Glutamatergic neuron (in vitro differentiated cells): ENCODE data around the gene NLRP7. TPM values are rescaled to one million over a fixed set of nuclear protein-coding genes. Genes with fewer than 3 reads are reported as not detected.
"Not testable (repeated sequence)": the region's sequence is repeated elsewhere in the genome, so short reads cannot be mapped to it uniquely, and the experiment has no call there.

Source experiments
- DNase-seq: peaks from one replicate; pipeline ENCODE4 v3.0.0; 2022
- H3K27ac Mint-ChIP-seq: one replicate; pipeline ENCODE4 v1.8.0; 2020; ENCODE audit warnings: mild to moderate bottlenecking, mixed read lengths, inconsistent platforms; ENCODE audit not compliant: unreplicated experiment
- H3K27me3 Mint-ChIP-seq: one replicate; pipeline ENCODE4 v1.8.0; 2020; ENCODE audit warnings: mild to moderate bottlenecking, moderate library complexity, mixed read lengths, inconsistent platforms; ENCODE audit not compliant: unreplicated experiment
- H3K36me3 Mint-ChIP-seq: one replicate; pipeline ENCODE4 v1.8.0; 2020; ENCODE audit warnings: mild to moderate bottlenecking, mixed read lengths, inconsistent platforms; ENCODE audit not compliant: unreplicated experiment
- H3K4me1 Mint-ChIP-seq: one replicate; pipeline ENCODE4 v1.8.0; 2020; ENCODE audit warnings: mild to moderate bottlenecking, low read depth, mixed read lengths, inconsistent platforms; ENCODE audit not compliant: unreplicated experiment
- H3K4me3 Mint-ChIP-seq: one replicate; pipeline ENCODE4 v1.8.0; 2020; ENCODE audit warnings: mild to moderate bottlenecking, mixed read lengths, inconsistent platforms; ENCODE audit not compliant: unreplicated experiment
- H3K9me3 Mint-ChIP-seq: one replicate; pipeline ENCODE4 v1.8.0; 2020; ENCODE audit warnings: mild to moderate bottlenecking, moderate library complexity, mixed read lengths, inconsistent platforms; ENCODE audit not compliant: unreplicated experiment
- long read RNA-seq: library from polyadenylated mRNA; unstranded; transcript quantifications from one replicate; pipeline ENCODE4 v2.0.0, GENCODE V29; 2020; ENCODE audit not compliant: unreplicated experiment
- total RNA-seq: library from RNA; stranded (reverse); fragmentation: NEBNext Ultra II Directional; extraction: Animal tissue kit (Norgen Biotek cat#: 25700); gene quantifications from one replicate; pipeline ENCODE4 v1.2.1, GENCODE V29; 2021; ENCODE audit not compliant: unreplicated experiment
- TF ChIP-seq, protein P1 (sequence below): fragments of 200-600 bp; sonication (generic); IDR thresholded peaks from one replicate; pipeline ENCODE4 v1.5.0; 2021; ENCODE audit not compliant: partially characterized antibody, unreplicated experiment

The NLRP7 gene
- total RNA-seq = not detected
- long read RNA-seq = 0 reads

- Mint-ChIP-seq H3K4me1 (no peaks in the 10 kb centered on the region), H3K36me3 (no peaks in the 10 kb centered on the region), H3K9me3 (no peaks in the 10 kb centered on the region), H3K27ac (no peak within 1 kb of the TSS), H3K27me3 (no peaks in the 10 kb centered on the region), H3K4me3 (no peak within 1 kb of the TSS)
- DNase-seq = no peak
- TF ChIP-seq, protein P1, sequence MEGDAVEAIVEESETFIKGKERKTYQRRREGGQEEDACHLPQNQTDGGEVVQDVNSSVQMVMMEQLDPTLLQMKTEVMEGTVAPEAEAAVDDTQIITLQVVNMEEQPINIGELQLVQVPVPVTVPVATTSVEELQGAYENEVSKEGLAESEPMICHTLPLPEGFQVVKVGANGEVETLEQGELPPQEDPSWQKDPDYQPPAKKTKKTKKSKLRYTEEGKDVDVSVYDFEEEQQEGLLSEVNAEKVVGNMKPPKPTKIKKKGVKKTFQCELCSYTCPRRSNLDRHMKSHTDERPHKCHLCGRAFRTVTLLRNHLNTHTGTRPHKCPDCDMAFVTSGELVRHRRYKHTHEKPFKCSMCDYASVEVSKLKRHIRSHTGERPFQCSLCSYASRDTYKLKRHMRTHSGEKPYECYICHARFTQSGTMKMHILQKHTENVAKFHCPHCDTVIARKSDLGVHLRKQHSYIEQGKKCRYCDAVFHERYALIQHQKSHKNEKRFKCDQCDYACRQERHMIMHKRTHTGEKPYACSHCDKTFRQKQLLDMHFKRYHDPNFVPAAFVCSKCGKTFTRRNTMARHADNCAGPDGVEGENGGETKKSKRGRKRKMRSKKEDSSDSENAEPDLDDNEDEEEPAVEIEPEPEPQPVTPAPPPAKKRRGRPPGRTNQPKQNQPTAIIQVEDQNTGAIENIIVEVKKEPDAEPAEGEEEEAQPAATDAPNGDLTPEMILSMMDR = no peak
These were observed at the start of gene NLRP7 for GRCh38 chr19:54947381-54947780. Gene NLRP7, minus strand, starts transcription at chr19:54947530.

- Mint-ChIP-seq H3K4me1 (no peaks in the 10 kb centered on the region), H3K36me3 (peaks cover 4% of the 10 kb centered on the region)
These were observed 48.2 kb upstream of the NLRP7 start for GRCh38 chr19:54995561-54995960.

DNA sequence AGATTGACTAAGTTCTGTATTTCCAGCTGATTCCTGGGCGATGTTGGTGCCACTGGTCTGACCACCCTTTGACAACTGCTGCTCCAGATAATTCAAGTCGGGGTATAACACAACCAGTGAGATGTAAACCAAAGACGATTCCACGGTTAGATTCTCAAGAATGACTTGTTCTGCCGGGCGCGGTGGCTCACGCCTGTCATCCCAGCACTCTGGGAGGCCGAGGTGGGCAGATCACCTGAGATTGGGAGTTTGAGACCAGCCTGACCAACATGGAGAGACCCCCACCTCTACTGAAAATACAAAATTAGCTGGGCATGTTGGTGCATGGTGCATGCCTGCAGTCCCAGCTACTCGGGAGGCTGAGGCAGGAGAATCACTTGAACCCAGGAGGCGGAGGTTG lies 42.2 kb upstream of the NLRP7 start:
- not testable (repeated sequence) for H3K9me3 Mint-ChIP-seq, H3K36me3 Mint-ChIP-seq

More at GRCh38 chr19:54995561-54995960, 48.2 kb upstream of the NLRP7 start:
- H3K9me3 Mint-ChIP-seq = peaks cover 5% of the 10 kb centered on the region
- H3K4me3 Mint-ChIP-seq = no peak overlapping the region
- DNase-seq = no peak
- TF ChIP-seq, protein P1 = no peak
- H3K27me3 Mint-ChIP-seq = peaks cover 2% of the 10 kb centered on the region
- H3K27ac Mint-ChIP-seq = no peak overlapping the region

DNA sequence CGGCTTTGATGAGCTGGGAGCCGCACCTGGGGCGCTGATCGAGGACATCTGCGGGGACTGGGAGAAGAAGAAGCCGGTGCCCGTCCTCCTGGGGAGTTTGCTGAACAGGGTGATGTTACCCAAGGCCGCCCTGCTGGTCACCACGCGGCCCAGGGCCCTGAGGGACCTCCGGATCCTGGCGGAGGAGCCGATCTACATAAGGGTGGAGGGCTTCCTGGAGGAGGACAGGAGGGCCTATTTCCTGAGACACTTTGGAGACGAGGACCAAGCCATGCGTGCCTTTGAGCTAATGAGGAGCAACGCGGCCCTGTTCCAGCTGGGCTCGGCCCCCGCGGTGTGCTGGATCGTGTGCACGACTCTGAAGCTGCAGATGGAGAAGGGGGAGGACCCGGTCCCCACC lies 35.2 kb upstream of the NLRP7 start:
- not testable (repeated sequence) for H3K9me3 Mint-ChIP-seq, H3K27ac Mint-ChIP-seq, DNase-seq

More for the DNA sequence above, 42.2 kb upstream of the NLRP7 start:
- not testable (repeated sequence) for H3K4me3 Mint-ChIP-seq, DNase-seq, H3K27ac Mint-ChIP-seq, H3K4me1 Mint-ChIP-seq, H3K27me3 Mint-ChIP-seq

DNA sequence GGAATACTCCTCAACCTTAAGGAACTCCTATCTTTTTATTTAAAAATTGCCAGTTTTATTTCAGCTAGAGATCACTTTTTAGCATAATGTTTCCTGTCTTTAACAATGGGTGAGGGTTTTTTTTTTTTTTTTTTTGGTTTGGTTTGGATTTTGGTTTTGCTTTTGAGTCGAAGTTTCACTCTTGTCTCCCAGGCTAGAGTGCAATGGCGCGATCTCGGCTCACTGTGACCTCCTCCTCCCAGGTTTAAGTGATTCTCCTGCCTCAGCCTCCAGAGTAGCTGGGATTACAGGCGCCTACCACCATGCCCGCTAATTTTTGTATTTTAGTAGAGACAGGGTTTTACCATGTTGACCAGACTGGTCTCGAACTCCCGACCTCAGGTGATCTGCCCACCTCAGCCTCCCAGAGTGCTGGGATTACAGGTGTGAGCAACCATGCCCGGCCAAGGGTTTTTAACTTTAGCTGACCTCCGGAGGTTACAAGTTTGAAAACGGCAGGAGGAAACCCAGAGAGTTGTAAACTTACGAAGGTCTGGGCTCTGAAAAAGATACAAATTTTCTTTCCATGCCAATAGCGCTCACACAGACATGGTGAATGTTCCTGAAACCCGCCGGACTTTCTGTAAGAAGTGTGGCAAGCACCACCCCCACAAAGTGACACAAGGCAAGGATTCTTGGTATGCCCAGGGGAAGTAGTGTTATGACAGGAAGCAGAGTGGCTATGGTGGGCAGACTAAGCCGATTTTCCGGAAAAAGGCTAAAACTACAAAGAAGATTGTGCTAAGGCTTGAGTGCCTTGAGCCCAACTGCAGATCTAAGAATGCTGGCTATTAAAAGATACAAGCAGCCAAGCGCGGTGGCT lies 26.1 kb upstream of the NLRP7 start:
- H3K36me3 Mint-ChIP-seq, H3K4me1 Mint-ChIP-seq, DNase-seq, H3K27ac Mint-ChIP-seq, H3K4me3 Mint-ChIP-seq, H3K27me3 Mint-ChIP-seq, H3K9me3 Mint-ChIP-seq: not testable (repeated sequence)

More for the DNA sequence above, 35.2 kb upstream of the NLRP7 start:
- not testable (repeated sequence) for H3K27me3 Mint-ChIP-seq, H3K4me3 Mint-ChIP-seq, H3K4me1 Mint-ChIP-seq, H3K36me3 Mint-ChIP-seq

- not testable (repeated sequence) for H3K9me3 Mint-ChIP-seq, H3K27me3 Mint-ChIP-seq, H3K27ac Mint-ChIP-seq, H3K36me3 Mint-ChIP-seq, DNase-seq, H3K4me3 Mint-ChIP-seq, H3K4me1 Mint-ChIP-seq
These were observed 24.1 kb upstream of the NLRP7 start for GRCh38 chr19:54971446-54971845.

DNA sequence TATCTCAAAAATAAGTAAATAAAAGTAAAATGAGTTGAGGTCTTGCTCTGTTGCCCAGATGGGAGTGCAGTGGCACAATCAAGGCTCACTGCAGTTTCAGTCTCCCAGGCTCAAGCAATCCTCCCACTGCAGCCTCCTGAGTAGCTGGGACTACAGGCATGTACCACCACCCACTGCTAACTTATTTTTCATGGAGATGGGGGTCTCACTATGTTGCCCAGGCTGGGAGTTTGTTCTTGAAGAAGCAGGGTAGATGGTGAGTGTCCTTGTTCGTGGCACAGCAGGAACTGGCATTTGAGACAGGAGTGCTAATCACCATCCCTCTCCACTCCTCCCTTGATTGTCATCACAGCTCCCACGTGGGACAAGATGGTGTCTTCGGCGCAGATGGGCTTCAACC lies 22.3 kb upstream of the NLRP7 start:
- H3K36me3 Mint-ChIP-seq = no peaks in the 10 kb centered on the region

More for the DNA sequence above, 22.3 kb upstream of the NLRP7 start:
- Mint-ChIP-seq H3K27me3 (no peaks in the 10 kb centered on the region), H3K9me3 (peaks cover 3% of the 10 kb centered on the region), H3K4me1 (no peaks in the 10 kb centered on the region), H3K27ac (no peak overlapping the region), H3K4me3 (no peak overlapping the region)
- DNase-seq = no peak
- TF ChIP-seq, protein P1 = no peak
